H1 (cell line): ENCODE data around the gene POU2F2. TPM values are rescaled to one million over a fixed set of nuclear protein-coding genes. Genes with fewer than 3 reads are reported as not detected.

ENCODE experiments used
- CTCF ChIA-PET: fragments of 300-600 bp; sonication (Branson Sonifier 250); formaldehyde crosslinking; loops from one replicate; lab custom pipeline; 2021; ENCODE audit not compliant: partially characterized antibody; lab: Charles Lee
- POLR2A ChIA-PET: fragments of 300-600 bp; sonication (Branson Sonifier 250); formaldehyde crosslinking; loops from one replicate; lab custom pipeline; 2021; ENCODE audit warnings: inconsistent platforms; ENCODE audit not compliant: partially characterized antibody; lab: Charles Lee
- DNase-seq, 2 experiments: peaks; one replicate each; pipeline versions ENCODE4 v3.0.0 to v3.0.0-alpha.2; 2010 to 2022; ENCODE audit warnings: low spot score in 2 of 2, low read depth in 1 of 2, mixed read lengths in 1 of 2
- FAIRE-seq: peaks from 2 replicates; lab custom pipeline; 2011; peaks lifted over from hg19 to GRCh38; lab: Jason Lieb, UNC
- H2AFZ ChIP-seq: 2 replicates; pipeline ENCODE4 v1.8.1; 2012; ENCODE audit warnings: low read length, inconsistent platforms
- H2AK5ac ChIP-seq: 2 replicates; pipeline ENCODE4 v1.6.1; 2013; ENCODE audit warnings: low read depth, low read length
- H2BK120ac ChIP-seq: replicated peaks from 2 replicates; pipeline ENCODE3; 2013; ENCODE audit warnings: low read depth, low read length, inconsistent platforms
- H2BK12ac ChIP-seq: 2 replicates; pipeline ENCODE4 v1.6.1; 2013; ENCODE audit warnings: low read depth, low read length
- H2BK15ac ChIP-seq: 2 replicates; pipeline ENCODE4 v1.6.1; 2013; ENCODE audit warnings: low read length
- H2BK20ac ChIP-seq: 2 replicates; pipeline ENCODE4 v1.6.1; 2013; ENCODE audit warnings: low read length
- H2BK5ac ChIP-seq: 2 replicates; pipeline ENCODE4 v1.6.1; 2013; ENCODE audit warnings: low read depth, low read length
- H3K14ac ChIP-seq: 2 replicates; pipeline ENCODE4 v1.6.1; 2013; ENCODE audit warnings: inconsistent platforms; ENCODE audit not compliant: insufficient read length
- H3K18ac ChIP-seq: 2 replicates; pipeline ENCODE4 v1.6.1; 2013; ENCODE audit warnings: low read length; ENCODE audit errors: extremely low read depth
- H3K23ac ChIP-seq: 2 replicates; pipeline ENCODE4 v1.6.1; 2013; ENCODE audit warnings: inconsistent platforms; ENCODE audit not compliant: insufficient read length
- H3K23me2 ChIP-seq: 2 replicates; pipeline ENCODE4 v1.6.1; 2013; ENCODE audit warnings: low read depth, low read length
- H3K27ac ChIP-seq: 2 replicates; pipeline ENCODE4 v1.6.1; 2011; ENCODE audit warnings: low read depth, low read length, inconsistent platforms
- H3K27me3 ChIP-seq, 4 experiments: replicated peaks in 1 of 4; 1 replicate in 1 of 4; 2 replicates in 3 of 4; pipeline versions ENCODE4 v1.6.1 to v1.8.1; 2011 to 2013; ENCODE audit warnings: low read length in 3 of 4, mild to moderate bottlenecking in 3 of 4, inconsistent platforms in 2 of 4, mixed read lengths in 2 of 4, moderate library complexity in 1 of 4; ENCODE audit not compliant: control insufficient read depth in 3 of 4, insufficient read depth in 3 of 4; ENCODE audit errors: extremely low read depth in 1 of 4
- H3K36me3 ChIP-seq, 4 experiments: 2 replicates each; pipeline versions ENCODE4 v1.6.1 to v1.8.1; 2011 to 2013; ENCODE audit warnings: mild to moderate bottlenecking in 4 of 4, low read length in 3 of 4, moderate library complexity in 2 of 4, control low read depth in 1 of 4, inconsistent platforms in 1 of 4; ENCODE audit not compliant: insufficient read depth in 4 of 4, control insufficient read depth in 2 of 4
- H3K4ac ChIP-seq: replicated peaks from 2 replicates; pipeline ENCODE3; 2013; ENCODE audit warnings: low read length, low read depth, mixed read lengths, inconsistent platforms; ENCODE audit not compliant: insufficient read length
- H3K4me1 ChIP-seq, 4 experiments: replicated peaks in 1 of 4; 1 replicate in 1 of 4; 2 replicates in 3 of 4; pipeline versions ENCODE4 v1.6.1 to v1.8.1; 2011 to 2013; ENCODE audit warnings: low read length in 3 of 4, inconsistent platforms in 2 of 4, mixed read lengths in 1 of 4; ENCODE audit not compliant: insufficient read depth in 4 of 4, control insufficient read depth in 3 of 4
- H3K4me2 ChIP-seq, 2 experiments: 2 replicates each; pipeline versions ENCODE4 v1.6.1 to v1.8.1; 2011 to 2013; ENCODE audit warnings: low read depth in 2 of 2, low read length in 2 of 2, control low read depth in 1 of 2, inconsistent platforms in 1 of 2, mild to moderate bottlenecking in 1 of 2; ENCODE audit not compliant: insufficient read depth in 1 of 2
- H3K4me3 ChIP-seq, 4 experiments: fragments of 200-600, 300-600 bp in 1 of 4; sonication (generic), shearing (Covaris generic), sonication (Bioruptor Twin) in 1 of 4; 2 replicates each; pipeline versions ENCODE4 v1.5.1 to v1.8.1; 2011 to 2016; ENCODE audit warnings: low read length in 4 of 4, low read depth in 3 of 4, control low read depth in 2 of 4, inconsistent platforms in 2 of 4, mild to moderate bottlenecking in 2 of 4, mixed read lengths in 1 of 4, moderate library complexity in 1 of 4; ENCODE audit not compliant: insufficient read depth in 2 of 4; ENCODE audit errors: extremely low read depth in 1 of 4
- H3K56ac ChIP-seq: replicated peaks from 2 replicates; pipeline ENCODE3; 2013; ENCODE audit warnings: low read depth, mild to moderate bottlenecking, mixed read lengths, low read length, inconsistent platforms; ENCODE audit not compliant: insufficient read length
- H3K79me1 ChIP-seq: 2 replicates; pipeline ENCODE4 v1.6.1; 2013; ENCODE audit warnings: low read depth, low read length, control low read depth
- H3K79me2 ChIP-seq, 2 experiments: 2 replicates each; pipeline versions ENCODE4 v1.6.1 to v1.8.1; 2012 to 2013; ENCODE audit warnings: low read length in 2 of 2, mild to moderate bottlenecking in 2 of 2, inconsistent platforms in 1 of 2; ENCODE audit not compliant: insufficient read depth in 2 of 2, control insufficient read depth in 1 of 2
- H3K9ac ChIP-seq, 4 experiments: replicated peaks in 1 of 4; 1 replicate in 1 of 4; 2 replicates in 3 of 4; pipeline versions ENCODE4 v1.6.1 to v1.8.1; 2011 to 2013; ENCODE audit warnings: low read depth in 3 of 4, low read length in 3 of 4, control low read depth in 2 of 4, mild to moderate bottlenecking in 2 of 4, moderate library complexity in 2 of 4, inconsistent platforms in 1 of 4; ENCODE audit errors: extremely low read depth in 1 of 4
- H3K9me3 ChIP-seq, 2 experiments: 2 replicates each; pipeline versions ENCODE4 v1.6.1 to v1.8.1; 2012 to 2013; ENCODE audit warnings: mild to moderate bottlenecking in 2 of 2, moderate library complexity in 2 of 2, control low read depth in 1 of 2, inconsistent platforms in 1 of 2, low read depth in 1 of 2, low read length in 1 of 2, mixed read lengths in 1 of 2; ENCODE audit not compliant: insufficient read depth in 2 of 2
- H4K20me1 ChIP-seq, 2 experiments: replicated peaks in 1 of 2; 2 replicates each; pipeline versions ENCODE3 to v1.8.1; 2011 to 2013; ENCODE audit warnings: inconsistent platforms in 2 of 2, low read length in 2 of 2, mild to moderate bottlenecking in 1 of 2; ENCODE audit not compliant: insufficient read depth in 2 of 2, control insufficient read depth in 1 of 2
- H4K5ac ChIP-seq: 2 replicates; pipeline ENCODE4 v1.6.1; 2013; ENCODE audit warnings: low read length, low read depth, mixed read lengths, inconsistent platforms; ENCODE audit not compliant: insufficient read length
- H4K8ac ChIP-seq: 2 replicates; pipeline ENCODE4 v1.8.0; 2013; ENCODE audit warnings: mild to moderate bottlenecking, moderate library complexity, low read length, inconsistent platforms; ENCODE audit not compliant: insufficient read depth; ENCODE audit errors: extremely low read depth
- H4K91ac ChIP-seq: replicated peaks from 2 replicates; pipeline ENCODE3; 2013; ENCODE audit warnings: low read length, mixed read lengths, inconsistent platforms; ENCODE audit not compliant: insufficient read length
- BRCA1 ChIP-seq: IDR thresholded peaks from 2 replicates; pipeline ENCODE4 v1.6.1; 2012; ENCODE audit warnings: low read depth, low read length, improper control_type of control experiment
- CHD2 ChIP-seq: IDR thresholded peaks from 2 replicates; pipeline ENCODE4 v1.6.1; 2012; ENCODE audit warnings: low read length, improper control_type of control experiment
- EGR1 ChIP-seq: IDR thresholded peaks from 2 replicates; pipeline ENCODE4 v1.6.1; 2011; ENCODE audit warnings: low read depth, low read length, borderline replicate concordance
- HDAC2 ChIP-seq, 2 experiments: fragments of 300-600 bp in 1 of 2; sonication (generic) in 1 of 2; IDR thresholded peaks; 2 replicates each; pipeline ENCODE4 v1.6.1; 2011 to 2012; ENCODE audit warnings: low read depth in 2 of 2, low read length in 2 of 2, mild to moderate bottlenecking in 2 of 2, moderate library complexity in 2 of 2, borderline replicate concordance in 1 of 2, inconsistent platforms in 1 of 2
- KDM1A ChIP-seq: fragments of 200-600, 300-600 bp; sonication (generic); IDR thresholded peaks from 2 replicates; pipeline ENCODE4 v1.7.1; 2016; ENCODE audit warnings: mild to moderate bottlenecking, low read length, borderline replicate concordance
- KDM5A ChIP-seq: fragments of 200-600 bp; IDR thresholded peaks from 2 replicates; pipeline ENCODE4 v1.7.1; 2012; ENCODE audit warnings: mild to moderate bottlenecking, low read length, inconsistent platforms, mixed read lengths
- RAD21 ChIP-seq, 2 experiments: IDR thresholded peaks in 1 of 2; conservative IDR thresholded peaks in 1 of 2; 2 replicates each; pipeline ENCODE4 v1.6.1; 2011; ENCODE audit warnings: low read depth in 2 of 2, low read length in 2 of 2, improper control_type of control experiment in 1 of 2, inconsistent platforms in 1 of 2, mild to moderate bottlenecking in 1 of 2, moderate library complexity in 1 of 2
- SIRT6 ChIP-seq: IDR thresholded peaks from one replicate; pipeline ENCODE4 v1.7.1; 2012; ENCODE audit warnings: low read length, inconsistent platforms
- TBP ChIP-seq: IDR thresholded peaks from 2 replicates; pipeline ENCODE4 v1.6.1; 2011; ENCODE audit warnings: low read depth, low read length, improper control_type of control experiment
- YY1 ChIP-seq: IDR thresholded peaks from 2 replicates; pipeline ENCODE4 v1.6.1; 2011; ENCODE audit warnings: low read depth, mild to moderate bottlenecking, low read length
- WGBS, 2 experiments: shearing (Covaris generic) in 1 of 2; methylation state at CpG; one replicate each; pipeline versions ENCODE4 v1.1.6 to v1.1.7; 2013 to 2015; ENCODE audit warnings: low lambda C conversion rate in 2 of 2, mixed read lengths in 2 of 2, inconsistent platforms in 1 of 2, low coverage in 1 of 2, missing lambda C conversion rate in 1 of 2; ENCODE audit not compliant: insufficient replicate concordance in 2 of 2, insufficient coverage in 1 of 2, insufficient read length in 1 of 2; ENCODE audit errors: extremely low coverage in 1 of 2, missing lambda C conversion rate in 1 of 2; 5-methylcytosine and 5-hydroxymethylcytosine counted together
- polyA plus RNA-seq, 7 experiments: library from polyadenylated mRNA; depleted of rRNA in 3 of 7; stranded (reverse) in 5 of 7; unstranded in 2 of 7; fragments of >200 nt in 5 of 7; fragments of 200-250 nt in 2 of 7; gene quantifications; 1 replicate in 5 of 7; 2 replicates in 1 of 7; 4 replicates in 1 of 7; pipeline versions ENCODE4 v1.2.1 to v1.2.3, GENCODE V29; 2011 to 2013; ENCODE audit warnings: missing spikeins in 2 of 7, mixed read lengths in 2 of 7
- total RNA-seq: library from RNA; stranded (reverse); fragmentation: NEBNext Ultra II Directional; extraction: Animal tissue kit (Norgen Biotek cat#: 25700); gene quantifications from 2 replicates; pipeline ENCODE4 v1.2.1, GENCODE V29; 2021

Gene POU2F2
- total and polyA plus RNA-seq, 2 of the 8 experiments (the other 6 are each of a cell fraction or from before 2014, with no cell fraction given): 5.0 to 6.1 TPM

- Histone ChIP-seq H2AK5ac (peak overlapping the region; percentile 86; the same call in 1 of the 2 replicates), H3K4me2 (peak overlapping the region; percentile 76 to 97), H2BK5ac (peak overlapping the region; percentile 99), H3K4ac (peak overlapping the region; percentile 64), H3K36me3 (peaks cover 11 to 15% (median 14%) of the 10 kb centered on the region in 4 experiments; a peak in 7 of 8 replicates), H3K9me3 (no peaks in the 10 kb centered on the region), H3K27ac (peak overlapping the region; percentile 96), H4K5ac (peak overlapping the region; percentile 85), H2BK12ac (peak overlapping the region; percentile 98; the same call in 1 of the 2 replicates), H3K79me2 (peaks cover 22 to 33% of the 10 kb centered on the region in 2 experiments), H4K91ac (peak overlapping the region; percentile 11), H3K23me2 (peaks cover 23% of the 10 kb centered on the region), H3K18ac (peak overlapping the region; percentile 99), H3K56ac (no peak overlapping the region), H4K8ac (peak overlapping the region; percentile 95; the same call in 1 of the 2 replicates), H3K79me1 (peaks cover 11% of the 10 kb centered on the region), H2BK15ac (peak overlapping the region; percentile 81; the same call in 1 of the 2 replicates), H3K14ac (no peak overlapping the region), H3K27me3 (no peaks in the 10 kb centered on the region), H3K4me3 (peak overlapping the region; percentile 44 to 82 (median 66)), H2BK120ac (no peak overlapping the region), H3K4me1 (peaks cover 0 to 7% (median 3%) of the 10 kb centered on the region in 4 experiments; a peak in 5 of 7 replicates), H3K9ac (peak overlapping the region in 3 of 4 experiments; percentile 91 to 97 (median 95); a peak in 6 of 7 replicates), H3K23ac (no peak overlapping the region), H2AFZ (0 out of 2 replicates have a peak overlapping the region, but pooled peaks have one; percentile 23), H4K20me1 (peaks cover 20 to 26% of the 10 kb centered on the region in 2 experiments), H2BK20ac (no peak overlapping the region)
- WGBS, 2 experiments: 90% methylated on average over 27 of the region's 27 CpGs; no CpG with 5 or more reads in 1 of the 2 experiments
- TF ChIP-seq RAD21 (IDR thresholded peaks at IDR 0.05 in 1 of 2, conservative IDR thresholded peaks at IDR 0.05 in 1 of 2; ENCODE audit: low read depth in 2 of 2, low read length in 2 of 2): no peak
- no peak for TF ChIP-seq KDM1A
- TF ChIP-seq HDAC2 (IDR thresholded peaks at IDR 0.05; ENCODE audit: borderline replicate concordance in 1 of 2, low read depth in 2 of 2, low read length in 2 of 2): no peak
- TF ChIP-seq CHD2: no peak
- no peak for TF ChIP-seq BRCA1
- no peak for TF ChIP-seq EGR1
- no peak for TF ChIP-seq YY1
- no peak for TF ChIP-seq TBP
- no peak for TF ChIP-seq KDM5A
- no peak for TF ChIP-seq SIRT6
- CTCF ChIA-PET: no interaction called here
- DNase-seq: peak in 1 of 2 experiments; percentile 56
- POLR2A ChIA-PET: no interaction called here
- no peak for FAIRE-seq
These were observed 57.5 kb downstream of the POU2F2 start for GRCh38 chr19:42074513-42075363.
